GM12892 (cell line): ENCODE results near the gene UBA1.

Experiments
- POLR2A ChIP-seq: IDR thresholded peaks from 2 replicates; pipeline ENCODE4 v1.6.1; 2011; ENCODE audit warnings: low read depth, low read length, control low read depth
- POLR2AphosphoS5 ChIP-seq: IDR thresholded peaks from 2 replicates; pipeline ENCODE4 v1.6.1; 2011; ENCODE audit warnings: low read depth, low read length, control low read depth
- TAF1 ChIP-seq: IDR thresholded peaks from 2 replicates; pipeline ENCODE4 v1.6.1; 2011; ENCODE audit warnings: low read depth, mild to moderate bottlenecking, control low read depth, low read length, borderline replicate concordance

- no peak for TF ChIP-seq POLR2A
- no peak for TF ChIP-seq TAF1
- no peak for TF ChIP-seq POLR2AphosphoS5
Observed at GRCh38 chrX:47245156-47245555, 51.5 kb downstream of the UBA1 start.
